Activated T-cell treated with anti-CD3 and anti-CD28 coated beads, Interleukin-2, amount 50 U/mL, for 1 hour (primary cell): ENCODE data around the gene MAN1A1.

ENCODE experiments used
- DNase-seq: peaks from one replicate; pipeline ENCODE4 v3.0.0-alpha.2; 2020

Gene MAN1A1

DNA sequence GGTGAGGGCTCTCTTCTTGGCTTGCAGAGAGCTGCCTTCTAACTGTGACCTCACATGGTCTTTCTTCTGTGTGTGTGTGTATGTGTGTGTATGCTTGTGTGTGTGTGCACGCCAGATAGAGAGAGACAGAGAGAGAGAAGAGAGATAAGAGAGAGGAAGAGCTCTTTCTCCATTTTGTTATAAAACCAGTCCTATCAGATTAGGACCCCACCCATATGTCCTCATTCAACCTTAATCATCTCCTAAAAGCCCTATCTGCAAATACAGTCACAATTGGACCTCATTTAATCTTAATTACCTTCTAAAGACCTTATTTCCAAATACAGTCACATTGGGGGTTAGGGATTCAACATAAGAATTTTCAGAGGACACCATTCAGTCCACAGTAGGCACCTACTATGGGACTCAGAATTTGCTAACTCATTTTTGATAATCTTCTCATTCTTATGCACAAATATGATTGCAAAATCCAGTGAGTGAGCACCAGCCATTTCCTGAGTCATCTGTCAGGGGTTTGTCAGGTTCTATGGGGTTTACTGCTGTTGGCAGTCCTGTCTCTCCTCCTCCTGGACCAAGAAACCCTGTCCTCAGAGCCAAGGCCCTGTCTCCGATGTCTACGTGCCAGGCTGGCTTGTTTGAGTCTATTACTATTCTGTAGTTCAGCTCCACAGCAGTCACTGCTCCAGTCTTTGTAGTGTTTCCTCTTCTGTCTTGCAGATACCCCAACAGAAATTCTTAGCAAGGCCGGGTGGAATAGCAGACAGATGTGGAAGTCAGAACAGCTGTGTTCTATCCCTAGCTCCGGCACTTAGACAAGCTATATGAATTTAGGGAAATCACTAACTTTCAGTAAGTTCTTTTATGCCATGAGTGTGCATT is 212.1 kb downstream of the MAN1A1 start:
- DNase-seq, result no peak

- DNase-seq, result no peak
Measured at GRCh38 chr6:119134752-119135151, 214.8 kb downstream of the MAN1A1 start.

GRCh38 chr6:119133400-119133799 is 216.2 kb downstream of the MAN1A1 start:
- DNase-seq, result no peak

GRCh38 chr6:119132261-119132981 is 217.1 kb downstream of the MAN1A1 start:
- DNase-seq, result no peak

- DNase-seq, result no peak
Measured at GRCh38 chr6:119129968-119130484, 219.5 kb downstream of the MAN1A1 start.

DNA sequence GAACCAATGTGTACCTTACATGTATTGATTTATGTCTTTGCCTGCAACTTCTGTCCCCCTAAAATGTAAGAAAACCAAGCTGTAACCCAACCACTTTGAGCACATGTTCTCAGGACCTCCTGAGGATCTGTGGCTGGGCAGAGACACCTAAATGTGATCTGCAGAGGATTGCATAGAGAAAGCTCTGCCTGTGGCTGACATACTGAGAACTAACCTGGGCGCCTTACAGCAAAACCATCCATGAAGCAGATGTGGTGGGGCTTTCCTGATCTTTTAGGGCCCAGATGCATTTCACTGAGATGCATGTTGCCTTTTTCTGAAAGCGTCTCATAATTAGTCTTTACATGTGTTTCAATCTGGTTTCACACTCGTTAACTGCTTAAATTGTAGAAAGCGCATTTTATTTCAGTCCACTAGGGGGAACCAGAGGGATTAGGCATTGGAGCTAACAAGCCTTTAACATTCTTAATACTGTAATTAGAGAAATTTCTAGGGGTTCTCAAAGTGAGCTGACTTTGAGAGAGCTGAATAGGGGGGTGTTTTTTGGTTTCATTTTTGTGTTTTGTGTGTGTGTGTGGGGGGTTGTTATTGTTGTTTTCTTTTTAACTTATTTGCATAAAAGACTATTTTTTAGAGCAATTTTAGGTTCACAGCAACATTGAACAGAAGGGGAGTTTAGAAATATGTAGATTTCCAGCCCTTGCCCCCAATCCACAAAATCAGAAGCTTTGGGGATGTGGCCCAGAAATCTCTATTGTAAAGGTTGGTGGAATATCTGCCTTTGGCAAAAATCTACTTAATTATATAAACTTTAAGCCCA is 220.2 kb downstream of the MAN1A1 start:
- no peak for DNase-seq

- DNase-seq, result no peak
Measured at GRCh38 chr6:119128252-119128912, 221.2 kb downstream of the MAN1A1 start.

GRCh38 chr6:119127627-119128026 is 221.9 kb downstream of the MAN1A1 start:
- DNase-seq, result no peak
